ENCODE data around the gene SIL1.

Gene SIL1

GRCh38 chr5:138914338-138914737, 283.8 kb downstream of the SIL1 start:
- DNase-seq (ENCODE audit: low spot score): no peak

DNA sequence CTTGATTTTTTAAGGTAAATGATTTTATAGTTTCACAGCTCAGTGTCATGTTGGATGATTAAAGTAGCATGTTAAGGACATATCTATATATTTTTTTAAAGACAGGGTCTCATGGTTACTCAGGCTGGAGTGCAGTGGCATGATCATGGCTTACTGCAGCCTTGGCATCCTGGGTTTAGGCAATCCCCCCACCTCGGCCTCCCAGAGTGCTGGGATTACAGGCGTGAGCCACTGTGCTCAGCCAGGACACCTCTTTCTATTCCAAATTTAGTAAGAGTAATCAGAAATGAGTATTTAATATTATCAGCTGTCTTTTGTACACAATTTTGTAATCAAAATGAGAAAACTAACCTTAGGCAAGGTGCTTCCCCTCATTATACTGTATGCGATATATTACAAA, 284.4 kb downstream of the SIL1 start:
- DNase-seq (ENCODE audit: low spot score): no peak

DNA sequence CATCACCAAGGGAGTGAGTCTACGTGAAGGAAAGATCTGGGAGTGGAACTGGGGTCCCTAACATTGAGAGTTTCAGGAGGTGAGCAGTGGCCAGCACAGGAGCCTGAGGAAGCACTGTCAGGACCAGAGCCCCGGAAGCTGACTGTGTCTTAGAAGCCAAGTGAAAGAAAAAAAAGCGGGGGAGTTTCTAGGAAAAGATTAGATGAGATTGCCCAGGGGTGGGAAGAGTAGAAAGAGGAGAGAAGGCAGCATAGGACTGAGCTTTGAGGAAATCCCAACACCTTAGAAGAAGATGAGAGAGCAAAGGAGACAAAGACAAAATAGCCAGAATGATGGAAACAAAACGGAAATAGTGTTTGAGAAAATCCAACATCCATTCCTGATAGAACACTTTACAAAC, 286.1 kb downstream of the SIL1 start:
- no peak for DNase-seq (ENCODE audit: low spot score)

DNA sequence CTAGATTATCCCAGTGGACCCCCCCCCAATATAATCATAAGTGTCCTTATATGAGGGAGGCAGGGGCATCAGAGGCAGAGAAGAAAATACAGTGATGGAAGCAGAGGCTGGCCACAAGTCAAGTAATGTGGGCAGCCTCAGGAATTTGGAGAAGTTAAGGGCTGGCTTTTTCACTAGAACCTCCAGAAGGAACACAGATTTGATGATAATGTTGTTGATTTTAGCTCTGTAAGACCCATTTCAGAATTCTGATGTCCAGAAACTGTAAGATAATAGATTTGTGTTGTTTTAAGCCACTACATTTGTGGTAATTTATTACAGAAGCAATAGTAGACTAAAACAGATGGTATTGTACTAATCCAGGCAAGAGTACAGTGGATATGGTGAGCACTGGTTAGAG, 286.7 kb downstream of the SIL1 start:
- DNase-seq (ENCODE audit: low spot score): peak; percentile 31

- no peak for DNase-seq (ENCODE audit: low spot score)
These were observed 287.5 kb downstream of the SIL1 start for GRCh38 chr5:138910546-138911185.

- DNase-seq (ENCODE audit: low spot score): no peak
These were observed 288.4 kb downstream of the SIL1 start for GRCh38 chr5:138909734-138910133.

DNA sequence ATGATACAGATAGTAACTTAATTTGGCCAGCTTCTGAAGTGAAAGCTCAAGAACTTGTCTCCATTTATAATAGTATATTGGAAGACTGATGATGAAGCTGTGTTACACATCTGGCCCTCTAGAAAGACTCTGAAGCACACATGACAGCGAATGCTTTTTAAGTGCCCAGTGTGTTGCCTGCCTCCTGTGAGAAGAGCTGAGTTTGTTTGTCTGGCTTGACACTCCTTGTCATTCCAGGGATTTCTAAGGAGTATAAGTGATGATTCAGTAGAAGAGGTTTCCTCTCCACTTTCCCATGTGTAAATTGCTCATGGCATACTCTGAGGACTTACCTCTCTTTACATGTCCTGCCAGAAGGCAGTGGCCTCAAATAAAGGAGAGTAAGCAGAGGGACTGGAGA, 292.6 kb downstream of the SIL1 start:
- peak; percentile 36 for DNase-seq (ENCODE audit: low spot score)

DNA sequence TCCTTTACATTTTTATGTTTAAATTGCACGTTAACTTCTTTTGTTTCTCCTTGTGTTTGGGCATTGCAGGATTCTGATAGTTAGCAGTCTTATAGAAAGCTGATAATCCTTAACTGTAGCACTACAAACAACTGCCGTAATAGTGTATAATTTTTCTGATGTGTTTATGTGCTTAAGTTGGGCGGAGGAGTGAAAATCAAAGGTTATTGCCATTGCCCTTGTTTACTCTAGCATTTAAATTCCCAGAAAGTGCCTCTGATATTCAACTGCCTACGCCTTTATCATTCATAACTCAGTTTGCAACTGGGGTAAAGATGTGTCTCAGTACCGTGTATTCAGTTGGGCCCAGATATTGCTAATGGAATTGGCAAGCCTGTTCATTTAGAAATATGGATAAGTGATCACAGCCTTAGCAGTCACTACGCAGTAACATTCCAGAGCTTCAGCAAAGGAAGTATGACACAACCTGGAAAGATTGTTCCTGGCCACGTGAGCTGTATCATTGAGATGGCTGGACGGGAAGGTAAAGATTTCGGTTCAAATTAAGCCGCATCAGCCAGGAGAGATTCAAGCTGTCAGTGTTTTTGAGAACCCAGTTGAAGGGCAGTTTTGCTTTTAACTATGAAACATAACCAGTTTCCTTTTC, 294.9 kb downstream of the SIL1 start:
- DNase-seq (ENCODE audit: low spot score): no peak

DNA sequence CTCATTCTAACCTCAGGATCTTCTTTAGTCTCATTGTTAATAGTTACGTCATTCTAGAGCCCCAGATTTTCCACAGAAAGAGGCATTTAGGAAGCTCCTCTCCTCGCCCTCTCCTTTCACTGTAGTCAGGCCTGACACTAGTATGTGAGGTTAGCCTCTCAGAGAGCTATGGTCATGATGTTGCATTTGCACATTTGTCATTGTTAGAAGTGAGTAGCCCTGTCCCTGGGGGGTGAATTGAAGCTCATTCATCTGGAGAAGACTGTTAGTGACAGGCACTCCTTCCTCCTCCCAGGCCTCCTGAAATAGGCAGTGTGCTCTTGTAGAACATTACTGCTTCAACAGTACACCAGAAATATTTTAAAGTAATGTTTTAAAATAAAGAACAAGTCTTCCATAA, 296.5 kb downstream of the SIL1 start:
- DNase-seq (ENCODE audit: low spot score): no peak

- DNase-seq (ENCODE audit: low spot score): peak; percentile 34
These were observed 297.7 kb downstream of the SIL1 start for GRCh38 chr5:138900281-138900965.

GRCh38 chr5:138898742-138899141, 299.4 kb downstream of the SIL1 start:
- DNase-seq (ENCODE audit: low spot score): no peak

GRCh38 chr5:138898299-138898698, 299.9 kb downstream of the SIL1 start:
- DNase-seq (ENCODE audit: low spot score): no peak
